Endothelial cell of umbilical vein (primary cell): ENCODE measurements around the gene DHX29.

ENCODE experiments used
- EZH2 ChIP-seq: IDR thresholded peaks from 2 replicates; pipeline ENCODE4 v1.6.1; 2012; ENCODE audit warnings: borderline replicate concordance, low read depth, mild to moderate bottlenecking, moderate library complexity, low read length, inconsistent platforms; ENCODE audit not compliant: severe bottlenecking
- JUN ChIP-seq: IDR thresholded peaks from 2 replicates; pipeline ENCODE4 v1.6.1; 2011; ENCODE audit warnings: borderline replicate concordance, low read depth; ENCODE audit not compliant: insufficient read length, insufficient read depth
- POLR2A ChIP-seq: IDR thresholded peaks from 2 replicates; pipeline ENCODE4 v1.6.1; 2012; ENCODE audit warnings: low read depth, mild to moderate bottlenecking, control low read depth, low read length
- TF ChIP-seq, protein P1 (sequence below), 2 donors: IDR thresholded peaks; 1 replicate in 1 of 2; 2 replicates in 1 of 2; pipeline ENCODE4 v1.5.1; 2011; ENCODE audit warnings: low read length in 2 of 2, mild to moderate bottlenecking in 2 of 2, moderate library complexity in 2 of 2, control low read depth in 1 of 2, inconsistent platforms in 1 of 2, low read depth in 1 of 2; ENCODE audit not compliant: insufficient read depth in 1 of 2; ENCODE audit errors: extremely low read depth in 1 of 2

DNA sequence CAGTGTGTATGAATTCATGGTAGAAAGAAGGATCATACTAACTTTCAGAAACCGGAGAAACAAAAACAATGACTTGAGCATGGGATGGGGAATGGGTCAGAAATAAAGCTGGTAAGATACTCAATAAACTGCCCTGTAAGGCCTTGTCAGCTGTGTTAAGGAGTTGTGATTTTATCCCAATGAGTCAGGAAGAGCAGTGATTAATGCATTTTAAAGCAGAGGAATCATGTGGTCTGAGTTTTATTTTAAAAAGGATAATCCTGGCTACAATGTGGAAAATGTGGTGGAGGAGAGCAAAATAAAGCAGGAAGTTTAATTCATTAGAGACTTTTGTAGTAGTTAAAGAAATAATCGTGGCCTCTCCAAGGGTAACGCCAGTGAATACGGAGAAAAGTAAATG lies 28.7 kb downstream of the DHX29 start:
- TF ChIP-seq EZH2: no peak
- TF ChIP-seq, protein P1, sequence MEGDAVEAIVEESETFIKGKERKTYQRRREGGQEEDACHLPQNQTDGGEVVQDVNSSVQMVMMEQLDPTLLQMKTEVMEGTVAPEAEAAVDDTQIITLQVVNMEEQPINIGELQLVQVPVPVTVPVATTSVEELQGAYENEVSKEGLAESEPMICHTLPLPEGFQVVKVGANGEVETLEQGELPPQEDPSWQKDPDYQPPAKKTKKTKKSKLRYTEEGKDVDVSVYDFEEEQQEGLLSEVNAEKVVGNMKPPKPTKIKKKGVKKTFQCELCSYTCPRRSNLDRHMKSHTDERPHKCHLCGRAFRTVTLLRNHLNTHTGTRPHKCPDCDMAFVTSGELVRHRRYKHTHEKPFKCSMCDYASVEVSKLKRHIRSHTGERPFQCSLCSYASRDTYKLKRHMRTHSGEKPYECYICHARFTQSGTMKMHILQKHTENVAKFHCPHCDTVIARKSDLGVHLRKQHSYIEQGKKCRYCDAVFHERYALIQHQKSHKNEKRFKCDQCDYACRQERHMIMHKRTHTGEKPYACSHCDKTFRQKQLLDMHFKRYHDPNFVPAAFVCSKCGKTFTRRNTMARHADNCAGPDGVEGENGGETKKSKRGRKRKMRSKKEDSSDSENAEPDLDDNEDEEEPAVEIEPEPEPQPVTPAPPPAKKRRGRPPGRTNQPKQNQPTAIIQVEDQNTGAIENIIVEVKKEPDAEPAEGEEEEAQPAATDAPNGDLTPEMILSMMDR (IDR thresholded peaks at IDR 0.05; ENCODE audit: extremely low read depth in 1 of 2, insufficient read depth in 1 of 2, low read depth in 1 of 2, low read length in 2 of 2): no peak
- TF ChIP-seq POLR2A: no peak
- no peak for TF ChIP-seq JUN
